GM18499 (cell line): Measurements from ENCODE around the gene MSLN.
"Not testable (repeated sequence)": the region's sequence is repeated elsewhere in the genome, so short reads cannot be mapped to it uniquely, and the experiment has no call there.

ENCODE experiments used
- ATAC-seq: cut with Tn5 transposase; IDR thresholded peaks from one replicate; pipeline ENCODE4 v1.9.1; 2021; ENCODE audit warnings: moderate number of reproducible peaks; ENCODE audit not compliant: insufficient read depth, unreplicated experiment

MSLN gene

GRCh38 chr16:734208-734980 is 26.1 kb upstream of the MSLN start:
- ATAC-seq = no peak

GRCh38 chr16:734981-735881 is 25.3 kb upstream of the MSLN start:
- no peak for ATAC-seq

- no peak for ATAC-seq
These were observed 24.5 kb upstream of the MSLN start for GRCh38 chr16:735982-736453.

GRCh38 chr16:736936-737481 is 23.5 kb upstream of the MSLN start:
- no peak for ATAC-seq

- ATAC-seq = no peak
These were observed 20.7 kb upstream of the MSLN start for GRCh38 chr16:739560-740458.

- ATAC-seq = no peak
These were observed 20.1 kb upstream of the MSLN start for GRCh38 chr16:740459-740763.

GRCh38 chr16:740764-741505 is 19.6 kb upstream of the MSLN start, which contains the start of gene CIAO3:
Gene CIAO3 (minus strand): TSS chr16:740997. CDS start chr16:740985, 12 bp downstream.
- no peak for ATAC-seq

GRCh38 chr16:741986-742629 is 18.4 kb upstream of the MSLN start:
- ATAC-seq = no peak

GRCh38 chr16:742894-743293 is 17.6 kb upstream of the MSLN start:
- ATAC-seq = not testable (repeated sequence)

GRCh38 chr16:743794-744500 is 16.6 kb upstream of the MSLN start:
- no peak for ATAC-seq

GRCh38 chr16:745739-746138 is 14.8 kb upstream of the MSLN start:
- no peak for ATAC-seq

- ATAC-seq = no peak
These were observed 13.9 kb upstream of the MSLN start for GRCh38 chr16:746637-747036.

- ATAC-seq = no peak
These were observed 12.4 kb upstream of the MSLN start for GRCh38 chr16:747978-748746.

- ATAC-seq = no peak
These were observed 11.5 kb upstream of the MSLN start for GRCh38 chr16:749010-749409.

GRCh38 chr16:750485-750884 is 10.0 kb upstream of the MSLN start:
- ATAC-seq = no peak

- ATAC-seq = no peak
These were observed 9.2 kb upstream of the MSLN start for GRCh38 chr16:751152-752006.

GRCh38 chr16:752007-752312 is 8.6 kb upstream of the MSLN start:
- ATAC-seq = no peak
